Tibial artery (tissue), 4 donors: Measurements from ENCODE around the gene EMILIN1.

Experiments used
- DNase-seq, 2 donors: peaks; one replicate each; pipeline ENCODE4 v3.0.0-alpha.2; 2019
- H3K27ac ChIP-seq, 2 donors: fragments of 200-600 bp; sonication (generic) in 1 of 2; 1 replicate in 1 of 2; 2 replicates in 1 of 2; pipeline ENCODE4 v1.5.1; 2018 to 2019; ENCODE audit warnings: mild to moderate bottlenecking in 1 of 2
- H3K27me3 ChIP-seq, 2 donors: fragments of 200-600 bp; sonication (generic) in 1 of 2; one replicate each; pipeline versions ENCODE4 v1.5.1 to v1.6.0; 2016 to 2019
- H3K36me3 ChIP-seq, 3 donors: fragments of 200-600 bp; sonication (generic) in 2 of 3; one replicate each; pipeline ENCODE4 v1.5.1; 2016 to 2019; ENCODE audit warnings: mild to moderate bottlenecking in 2 of 3
- H3K4me1 ChIP-seq, 4 donors: fragments of 200-600 bp; sonication (generic) in 2 of 4; 1 replicate in 3 of 4; 2 replicates in 1 of 4; pipeline ENCODE4 v1.5.1; 2016 to 2019
- H3K4me3 ChIP-seq, 2 donors: fragments of 200-600 bp; sonication (generic) in 1 of 2; 1 replicate in 1 of 2; 2 replicates in 1 of 2; pipeline ENCODE4 v1.5.1; 2018 to 2019; ENCODE audit warnings: mild to moderate bottlenecking in 2 of 2
- H3K9me3 ChIP-seq, 3 donors: fragments of 200-600 bp; sonication (generic) in 1 of 3; one replicate each; pipeline ENCODE4 v1.5.1; 2016 to 2019
- CTCF ChIP-seq, 2 experiments: fragments of 200-600 bp in 1 of 2; fragments of 450-650 bp in 1 of 2; IDR thresholded peaks; one replicate each; pipeline ENCODE4 v1.5.1; 2017 to 2019; ENCODE audit warnings: antibody characterized with exemption in 2 of 2, mild to moderate bottlenecking in 1 of 2, moderate library complexity in 1 of 2
- intact Hi-C: fragments of 100-400 bp; cut with DNase I; formaldehyde crosslinking; loops from one replicate; pipeline ENCODE4 v1.15.0; 2023; ENCODE audit warnings: low total_unique reads

EMILIN1 gene

GRCh38 chr2:27038631-27039339 is 39.6 kb upstream of the EMILIN1 start:
- Histone ChIP-seq H3K9me3 (no peaks in the 10 kb centered on the region), H3K27ac (no peak overlapping the region), H3K27me3 (no peaks in the 10 kb centered on the region), H3K4me1 (peaks cover 0 to 19% (median 15%) of the 10 kb centered on the region in 4 donors), H3K4me3 (no peak overlapping the region), H3K36me3 (peaks cover 50 to 70% (median 64%) of the 10 kb centered on the region in 3 donors)
- DNase-seq, result no peak
- TF ChIP-seq CTCF (IDR thresholded peaks at IDR 0.05), result no peak
- intact Hi-C loops, result loop anchor here (10.0 kb wide), 1 partner anchor 176 kb away; the partner anchor contains the start of genes ATRAID, CAD and SLC5A6

- intact Hi-C loops, result loop anchor here (10.0 kb wide), 1 partner anchor 175 kb away; the partner anchor contains the start of genes ATRAID, CAD and SLC5A6
- Histone ChIP-seq H3K4me1 (peaks cover 0 to 13% (median 9%) of the 10 kb centered on the region in 4 donors), H3K36me3 (peaks cover 50 to 70% (median 64%) of the 10 kb centered on the region in 3 donors), H3K9me3 (no peaks in the 10 kb centered on the region), H3K27ac (no peak overlapping the region), H3K4me3 (no peak overlapping the region), H3K27me3 (no peaks in the 10 kb centered on the region)
- TF ChIP-seq CTCF (IDR thresholded peaks at IDR 0.05), result no peak
- no peak for DNase-seq
Observed at GRCh38 chr2:27039426-27039825, 39.0 kb upstream of the EMILIN1 start.

DNA sequence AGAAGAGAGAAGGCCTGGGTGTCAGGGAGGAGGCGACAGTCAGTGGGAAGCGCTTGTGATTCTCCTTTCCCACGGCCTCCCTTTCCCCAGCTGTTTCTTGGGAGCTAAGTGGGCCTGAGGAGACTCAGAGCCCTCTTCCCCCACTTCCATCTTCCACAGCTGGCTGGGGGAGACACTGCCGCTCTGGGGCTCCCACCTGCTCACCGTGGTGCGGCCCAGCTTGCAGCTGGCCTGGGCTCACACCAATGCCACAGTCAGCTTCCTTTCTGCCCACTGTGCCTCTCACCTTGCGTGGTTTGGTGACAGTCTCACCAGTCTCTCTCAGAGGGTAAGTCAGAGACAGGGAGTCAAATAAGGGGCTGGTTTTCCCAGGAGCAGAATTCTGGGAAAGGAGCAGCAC is 38.5 kb upstream of the EMILIN1 start:
- intact Hi-C loops, result loop anchor here (10.0 kb wide), 1 partner anchor 175 kb away; the partner anchor contains the start of genes ATRAID, CAD and SLC5A6
- DNase-seq, result no peak

GRCh38 chr2:27040282-27040681 is 38.1 kb upstream of the EMILIN1 start:
- H3K9me3 ChIP-seq, result no peaks in the 10 kb centered on the region
- peaks cover 50 to 65% (median 63%) of the 10 kb centered on the region in 3 donors for H3K36me3 ChIP-seq
- no peak for TF ChIP-seq CTCF (IDR thresholded peaks at IDR 0.05)
- H3K27me3 ChIP-seq, result no peaks in the 10 kb centered on the region
- H3K4me3 ChIP-seq, result no peak overlapping the region
- no peak for DNase-seq
- intact Hi-C loops, result no loop called here
- H3K4me1 ChIP-seq, result peaks cover 0 to 5% (median 2%) of the 10 kb centered on the region in 4 donors
- H3K27ac ChIP-seq, result no peak overlapping the region

More for the DNA sequence above, 38.5 kb upstream of the EMILIN1 start:
- H3K27ac ChIP-seq, result no peak overlapping the region
- no peaks in the 10 kb centered on the region for H3K9me3 ChIP-seq
- peaks cover 50 to 69% (median 64%) of the 10 kb centered on the region in 3 donors for H3K36me3 ChIP-seq
- H3K4me3 ChIP-seq, result no peak overlapping the region
- no peak for TF ChIP-seq CTCF (IDR thresholded peaks at IDR 0.05)
- peaks cover 0 to 9% (median 5%) of the 10 kb centered on the region in 4 donors for H3K4me1 ChIP-seq
- H3K27me3 ChIP-seq, result no peaks in the 10 kb centered on the region

DNA sequence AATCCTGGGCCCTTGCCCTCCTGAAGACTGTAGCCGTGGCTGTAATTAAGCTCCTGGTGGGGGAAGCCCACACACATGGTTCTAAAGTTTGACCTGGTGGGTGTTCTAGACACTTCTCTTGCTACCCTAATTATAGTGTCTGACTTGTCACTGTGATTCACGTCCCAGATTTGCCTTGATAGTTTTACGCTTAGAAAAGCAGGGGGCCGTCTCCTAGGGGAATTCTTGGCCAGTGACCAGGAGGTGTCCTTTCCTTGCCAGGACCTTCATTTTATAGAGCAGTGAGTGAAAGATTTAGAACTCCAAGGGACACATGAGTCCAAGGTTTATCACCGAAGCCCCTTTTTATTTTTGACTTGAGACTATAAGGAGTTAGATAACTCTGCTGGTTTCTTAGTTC is 36.7 kb upstream of the EMILIN1 start:
- Histone ChIP-seq H3K4me1 (peaks cover 0 to 5% (median 2%) of the 10 kb centered on the region in 4 donors), H3K27ac (no peak overlapping the region), H3K36me3 (peaks cover 40 to 50% (median 49%) of the 10 kb centered on the region in 3 donors), H3K9me3 (no peaks in the 10 kb centered on the region), H3K4me3 (no peak overlapping the region), H3K27me3 (no peaks in the 10 kb centered on the region)
- intact Hi-C loops, result no loop called here
- DNase-seq, result no peak
- no peak for TF ChIP-seq CTCF (IDR thresholded peaks at IDR 0.05)
